OCI-LY3 (cell line): ENCODE results near the gene SEC14L3.

ENCODE experiments used
- H2AFZ ChIP-seq: fragments of 200-600, 300-600 bp; shearing (Covaris generic); 2 replicates; pipeline ENCODE4 v1.6.0; 2014; ENCODE audit warnings: antibody characterized with exemption, low read depth, low read length
- H3K27ac ChIP-seq: fragments of 200-600, 300-600 bp; sonication (generic); 2 replicates; pipeline ENCODE4 v1.5.1; 2014; ENCODE audit warnings: mild to moderate bottlenecking, low read length, moderate library complexity, mixed read lengths
- H3K27me3 ChIP-seq: fragments of 200-600, 300-600 bp; sonication (generic); 2 replicates; pipeline ENCODE4 v1.6.1; 2014; ENCODE audit warnings: low read depth, low read length, mixed read lengths
- H3K36me3 ChIP-seq: fragments of 200-600, 300-600 bp; sonication (generic); replicated peaks from 2 replicates; pipeline ENCODE3; 2014; ENCODE audit warnings: low read depth, low read length, mixed read lengths
- H3K4me1 ChIP-seq: fragments of 300-600, 200-600 bp; sonication (generic); 2 replicates; pipeline ENCODE4 v1.6.1; 2014; ENCODE audit warnings: low read length, mixed read lengths
- H3K4me2 ChIP-seq: fragments of 200-600, 300-600 bp; sonication (generic); 2 replicates; pipeline ENCODE4 v1.6.1; 2014; ENCODE audit warnings: low read length, mixed read lengths
- H3K4me3 ChIP-seq: fragments of 300-600, 200-600 bp; sonication (generic); 2 replicates; pipeline ENCODE4 v1.5.1; 2014; ENCODE audit warnings: antibody characterized with exemption, mild to moderate bottlenecking, low read length, moderate library complexity
- H3K79me2 ChIP-seq: fragments of 300-600, 200-600 bp; shearing (Covaris generic); 2 replicates; pipeline ENCODE4 v1.6.1; 2014; ENCODE audit warnings: mild to moderate bottlenecking, low read length, mixed read lengths
- H3K9ac ChIP-seq: fragments of 300-600, 200-600 bp; shearing (Covaris generic); 2 replicates; pipeline ENCODE4 v1.6.0; 2014; ENCODE audit warnings: mild to moderate bottlenecking, low read length, moderate library complexity
- H3K9me3 ChIP-seq: fragments of 200-600, 300-600 bp; shearing (Covaris generic); 2 replicates; pipeline ENCODE4 v1.6.1; 2014; ENCODE audit warnings: low read length, mixed read lengths; ENCODE audit not compliant: insufficient read depth
- H4K20me1 ChIP-seq: fragments of 200-600, 300-600 bp; sonication (generic); 2 replicates; pipeline ENCODE4 v1.6.1; 2016; ENCODE audit warnings: low read length, mixed read lengths; ENCODE audit not compliant: insufficient read depth
- EZH2phosphoT487 ChIP-seq: fragments of 200-600 bp; shearing (Covaris generic); IDR thresholded peaks from 2 replicates; pipeline ENCODE4 v1.6.1; 2018; ENCODE audit warnings: antibody characterized with exemption, mixed run types, low read depth
- TF ChIP-seq, protein P1 (sequence below): fragments of 200-600, 300-600 bp; sonication (generic); IDR thresholded peaks from 2 replicates; pipeline ENCODE4 v1.5.1; 2014; ENCODE audit warnings: antibody characterized with exemption, low read length, low read depth

SEC14L3 gene

DNA sequence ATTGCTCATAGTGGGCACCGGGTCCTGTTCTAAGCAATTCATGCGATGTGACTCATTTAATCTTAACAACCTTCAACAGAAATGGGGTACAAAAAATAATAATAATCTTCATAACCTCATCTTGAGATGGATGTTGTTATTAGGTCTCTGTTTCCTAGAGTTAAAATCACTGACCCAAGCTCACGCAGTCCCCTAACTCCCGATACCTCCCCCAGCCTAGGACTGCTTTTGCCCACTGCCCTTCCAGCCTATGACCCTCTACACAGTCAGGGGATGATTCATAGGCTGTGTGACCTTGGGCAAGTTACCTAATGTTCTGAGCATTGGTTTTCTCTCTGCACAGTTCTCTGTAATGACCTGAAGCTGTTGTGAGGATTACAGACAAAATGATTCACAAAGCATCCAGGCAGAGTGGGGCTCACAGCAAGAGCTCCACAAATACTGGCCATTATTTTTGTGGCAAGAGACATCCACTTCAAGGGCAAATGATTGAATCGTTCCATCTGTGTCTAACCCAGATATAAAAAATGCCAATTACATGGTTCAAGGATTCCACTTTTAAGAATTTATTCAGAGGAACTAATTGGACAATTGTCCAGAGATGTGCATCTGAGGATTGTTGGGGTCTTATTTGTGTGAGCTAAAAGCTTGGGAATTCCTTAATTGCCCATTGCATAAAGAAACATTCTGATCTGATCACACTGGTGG is 26.2 kb downstream of the SEC14L3 start:
- H3K27me3 ChIP-seq, result no peaks in the 10 kb centered on the region
- H2AFZ ChIP-seq, result peak overlapping the region; percentile 99
- H3K4me1 ChIP-seq, result peaks cover 21% of the 10 kb centered on the region
- H3K4me3 ChIP-seq, result peak overlapping the region; percentile 65
- H3K36me3 ChIP-seq, result no peaks in the 10 kb centered on the region
- no peak overlapping the region for H3K27ac ChIP-seq
- peak overlapping the region; percentile 80 for H3K4me2 ChIP-seq
- no peaks in the 10 kb centered on the region for H3K79me2 ChIP-seq
- TF ChIP-seq, protein P1, sequence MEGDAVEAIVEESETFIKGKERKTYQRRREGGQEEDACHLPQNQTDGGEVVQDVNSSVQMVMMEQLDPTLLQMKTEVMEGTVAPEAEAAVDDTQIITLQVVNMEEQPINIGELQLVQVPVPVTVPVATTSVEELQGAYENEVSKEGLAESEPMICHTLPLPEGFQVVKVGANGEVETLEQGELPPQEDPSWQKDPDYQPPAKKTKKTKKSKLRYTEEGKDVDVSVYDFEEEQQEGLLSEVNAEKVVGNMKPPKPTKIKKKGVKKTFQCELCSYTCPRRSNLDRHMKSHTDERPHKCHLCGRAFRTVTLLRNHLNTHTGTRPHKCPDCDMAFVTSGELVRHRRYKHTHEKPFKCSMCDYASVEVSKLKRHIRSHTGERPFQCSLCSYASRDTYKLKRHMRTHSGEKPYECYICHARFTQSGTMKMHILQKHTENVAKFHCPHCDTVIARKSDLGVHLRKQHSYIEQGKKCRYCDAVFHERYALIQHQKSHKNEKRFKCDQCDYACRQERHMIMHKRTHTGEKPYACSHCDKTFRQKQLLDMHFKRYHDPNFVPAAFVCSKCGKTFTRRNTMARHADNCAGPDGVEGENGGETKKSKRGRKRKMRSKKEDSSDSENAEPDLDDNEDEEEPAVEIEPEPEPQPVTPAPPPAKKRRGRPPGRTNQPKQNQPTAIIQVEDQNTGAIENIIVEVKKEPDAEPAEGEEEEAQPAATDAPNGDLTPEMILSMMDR, result no peak
- no peak for TF ChIP-seq EZH2phosphoT487
- H3K9me3 ChIP-seq, result no peaks in the 10 kb centered on the region
- no peaks in the 10 kb centered on the region for H4K20me1 ChIP-seq
- H3K9ac ChIP-seq, result peak overlapping the region; percentile 16

GRCh38 chr22:30444632-30445437 is 27.0 kb downstream of the SEC14L3 start:
- no peaks in the 10 kb centered on the region for H4K20me1 ChIP-seq
- H3K4me1 ChIP-seq, result peaks cover 21% of the 10 kb centered on the region
- H3K9ac ChIP-seq, result peak overlapping the region; percentile 57
- H3K27me3 ChIP-seq, result no peaks in the 10 kb centered on the region
- TF ChIP-seq EZH2phosphoT487, result no peak
- TF ChIP-seq, protein P1, result peak; percentile 87
- peak overlapping the region; percentile 80 for H3K4me2 ChIP-seq
- peak overlapping the region; percentile 99 for H2AFZ ChIP-seq
- no peaks in the 10 kb centered on the region for H3K36me3 ChIP-seq
- no peaks in the 10 kb centered on the region for H3K79me2 ChIP-seq
- peak overlapping the region; percentile 65 for H3K4me3 ChIP-seq
- H3K9me3 ChIP-seq, result no peaks in the 10 kb centered on the region
- peak overlapping the region; percentile 2; the same call in 1 of the 2 replicates for H3K27ac ChIP-seq

GRCh38 chr22:30441088-30441487 is 30.7 kb downstream of the SEC14L3 start:
- no peak for TF ChIP-seq EZH2phosphoT487
- TF ChIP-seq, protein P1, result no peak
- Histone ChIP-seq H3K9me3 (no peaks in the 10 kb centered on the region), H3K4me1 (peaks cover 21% of the 10 kb centered on the region), H3K4me2 (no peak overlapping the region), H3K4me3 (no peak overlapping the region), H2AFZ (no peak overlapping the region), H3K36me3 (peaks cover 2% of the 10 kb centered on the region), H3K9ac (no peak overlapping the region), H3K27me3 (no peaks in the 10 kb centered on the region), H3K27ac (no peak overlapping the region), H3K79me2 (no peaks in the 10 kb centered on the region), H4K20me1 (no peaks in the 10 kb centered on the region)

DNA sequence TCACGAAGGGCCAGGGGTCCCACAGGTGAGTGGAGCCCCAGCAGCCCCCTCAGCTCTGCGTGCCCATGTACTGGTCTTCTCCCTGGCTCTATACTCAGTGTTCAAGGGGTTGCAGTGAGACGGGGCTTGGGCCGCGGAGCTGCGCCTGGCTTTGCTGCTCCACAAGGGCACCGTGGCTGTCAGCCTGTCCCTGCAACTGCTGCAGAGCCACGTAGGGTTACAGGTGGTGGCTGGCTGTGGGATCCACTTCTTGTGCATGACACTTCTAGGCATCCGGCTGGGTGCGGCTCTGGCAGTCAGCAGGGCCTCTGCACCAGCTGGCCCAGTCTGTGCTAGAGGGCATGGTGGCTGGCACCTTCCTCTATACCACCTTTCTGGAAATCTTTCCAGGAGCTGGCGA is 32.0 kb downstream of the SEC14L3 start:
- H3K4me3 ChIP-seq, result no peak overlapping the region
- peaks cover 13% of the 10 kb centered on the region for H3K36me3 ChIP-seq
- H3K9me3 ChIP-seq, result no peaks in the 10 kb centered on the region
- H3K79me2 ChIP-seq, result no peaks in the 10 kb centered on the region
- no peaks in the 10 kb centered on the region for H3K27me3 ChIP-seq
- no peak for TF ChIP-seq EZH2phosphoT487
- TF ChIP-seq, protein P1, result no peak
- H3K4me2 ChIP-seq, result no peak overlapping the region
- H4K20me1 ChIP-seq, result no peaks in the 10 kb centered on the region
- H3K4me1 ChIP-seq, result peaks cover 25% of the 10 kb centered on the region
- H2AFZ ChIP-seq, result no peak overlapping the region
- no peak overlapping the region for H3K27ac ChIP-seq
- no peak overlapping the region for H3K9ac ChIP-seq
